Neural cell (in vitro differentiated cells): Measurements from ENCODE around the gene SV2C. TPM values are rescaled to one million over a fixed set of nuclear protein-coding genes. Genes with fewer than 3 reads are reported as not detected.

ENCODE experiments used
- H2AFZ ChIP-seq: fragments of 200-600, 300-800 bp; sonication (generic), shearing (Covaris generic); 2 replicates; pipeline ENCODE4 v1.6.0; 2014; ENCODE audit warnings: low read depth, mild to moderate bottlenecking, antibody characterized with exemption, low read length, moderate library complexity
- H3F3A ChIP-seq: fragments of 200-600 bp; shearing (Covaris generic); 2 replicates; pipeline ENCODE4 v1.6.1; 2016; ENCODE audit warnings: mild to moderate bottlenecking, moderate library complexity, mixed read lengths, antibody characterized with exemption, low read length; ENCODE audit not compliant: insufficient read depth, poor library complexity, severe bottlenecking
- H3K27ac ChIP-seq: fragments of 200-600, 300-800 bp; sonication (generic), shearing (Covaris generic); 2 replicates; pipeline ENCODE4 v1.5.1; 2014; ENCODE audit warnings: mild to moderate bottlenecking, low read length, moderate library complexity
- H3K27me3 ChIP-seq: fragments of 300-800, 200-600 bp; sonication (generic), shearing (Covaris generic); 2 replicates; pipeline ENCODE4 v1.6.0; 2014; ENCODE audit warnings: mild to moderate bottlenecking, low read depth, low read length, moderate library complexity; ENCODE audit not compliant: insufficient read depth
- H3K36me3 ChIP-seq: fragments of 300-800, 200-600 bp; sonication (generic), shearing (Covaris generic); 2 replicates; pipeline ENCODE4 v1.5.1; 2014; ENCODE audit warnings: mild to moderate bottlenecking, antibody characterized with exemption, low read length, moderate library complexity; ENCODE audit not compliant: insufficient read depth
- H3K4me2 ChIP-seq: fragments of 300-800, 200-600 bp; sonication (generic), shearing (Covaris generic); 2 replicates; pipeline ENCODE4 v1.6.0; 2014; ENCODE audit warnings: mild to moderate bottlenecking, low read length
- H3K4me3 ChIP-seq: fragments of 300-800, 200-600 bp; sonication (generic), shearing (Covaris generic); 2 replicates; pipeline ENCODE4 v1.5.1; 2014; ENCODE audit warnings: mild to moderate bottlenecking, low read length, moderate library complexity
- H3K79me2 ChIP-seq: fragments of 200-600 bp; shearing (Covaris generic); replicated peaks from 2 replicates; pipeline ENCODE4 v1.6.0; 2014; ENCODE audit warnings: mild to moderate bottlenecking, low read length, moderate library complexity; ENCODE audit not compliant: insufficient read depth
- H3K9ac ChIP-seq: fragments of 300-800, 200-600 bp; sonication (generic), shearing (Covaris generic); 2 replicates; pipeline ENCODE4 v1.6.1; 2016; ENCODE audit warnings: mild to moderate bottlenecking, low read length, mixed read lengths
- H3K9me2 ChIP-seq: fragments of 200-600 bp; shearing (Covaris generic); 2 replicates; pipeline ENCODE4 v1.6.1; 2016; ENCODE audit warnings: mild to moderate bottlenecking, low read length, mixed read lengths; ENCODE audit not compliant: insufficient read depth
- H3K9me3 ChIP-seq: fragments of 200-600, 300-800 bp; sonication (generic), shearing (Covaris generic); 2 replicates; pipeline ENCODE4 v1.6.1; 2016; ENCODE audit warnings: mild to moderate bottlenecking, mixed run types, low read length, moderate library complexity, mixed read lengths
- H4K20me1 ChIP-seq: fragments of 200-600 bp; shearing (Covaris generic); 2 replicates; pipeline ENCODE4 v1.6.1; 2016; ENCODE audit warnings: mild to moderate bottlenecking, mixed run types; ENCODE audit not compliant: insufficient read depth
- CTCF ChIP-seq: fragments of 450-650 bp; IDR thresholded peaks from 2 replicates; pipeline ENCODE4 v1.5.1; 2014; ENCODE audit warnings: antibody characterized with exemption, mild to moderate bottlenecking, moderate library complexity; ENCODE audit not compliant: poor library complexity, severe bottlenecking
- EP300 ChIP-seq: fragments of 450-650 bp; conservative IDR thresholded peaks from 2 replicates; pipeline ENCODE4 v1.6.1; 2014; ENCODE audit warnings: antibody characterized with exemption, mild to moderate bottlenecking, moderate library complexity; ENCODE audit not compliant: poor library complexity, severe bottlenecking
- EZH2 ChIP-seq: fragments of 200-600, 300-800 bp; shearing (Covaris generic), sonication (generic); IDR thresholded peaks from 2 replicates; pipeline ENCODE4 v1.6.1; 2014; ENCODE audit warnings: antibody characterized with exemption, low read length, borderline replicate concordance, mild to moderate bottlenecking; ENCODE audit not compliant: insufficient read depth, poor library complexity, severe bottlenecking
- MXI1 ChIP-seq: fragments of 450-650 bp; conservative IDR thresholded peaks from 2 replicates; pipeline ENCODE4 v1.6.1; 2014; ENCODE audit warnings: antibody characterized with exemption, mild to moderate bottlenecking; ENCODE audit not compliant: poor library complexity, severe bottlenecking
- POLR2AphosphoS5 ChIP-seq: IDR thresholded peaks from 2 replicates; pipeline ENCODE4 v1.6.1; 2012
- RAD21 ChIP-seq: fragments of 450-650 bp; conservative IDR thresholded peaks from 2 replicates; pipeline ENCODE4 v1.6.1; 2014; ENCODE audit warnings: antibody characterized with exemption, mild to moderate bottlenecking, moderate library complexity
- SMC3 ChIP-seq: fragments of 450-650 bp; conservative IDR thresholded peaks from 2 replicates; pipeline ENCODE4 v1.6.1; 2014; ENCODE audit warnings: antibody characterized with exemption, mild to moderate bottlenecking, moderate library complexity; ENCODE audit not compliant: poor library complexity
- TAF1 ChIP-seq: IDR thresholded peaks from 2 replicates; pipeline ENCODE4 v1.6.1; 2012; ENCODE audit warnings: low read depth
- polyA plus RNA-seq: library from polyadenylated mRNA; depleted of rRNA; stranded (reverse); fragments of >200 nt; gene quantifications from 2 replicates; pipeline ENCODE4 v1.2.3, GENCODE V29; 2014
- TF ChIP-seq, protein P1 (sequence below): IDR thresholded peaks from 2 replicates; pipeline ENCODE4 v1.6.1; 2012; ENCODE audit warnings: borderline replicate concordance

Gene SV2C
- polyA plus RNA-seq, 1 donor from 2014 or later, result 0.45 TPM

- Histone ChIP-seq H3K27ac (no peak overlapping the region), H4K20me1 (no peaks in the 10 kb centered on the region), H3K36me3 (no peaks in the 10 kb centered on the region), H3K9ac (no peak overlapping the region), H3K27me3 (no peaks in the 10 kb centered on the region), H3F3A (no peaks in the 10 kb centered on the region), H3K9me2 (no peaks in the 10 kb centered on the region), H3K4me2 (no peak overlapping the region), H3K79me2 (no peaks in the 10 kb centered on the region), H3K9me3 (no peaks in the 10 kb centered on the region), H3K4me3 (no peak overlapping the region), H2AFZ (no peak overlapping the region)
- TF ChIP-seq EP300, result no peak
- TF ChIP-seq EZH2, result no peak
- no peak for TF ChIP-seq CTCF
- no peak for TF ChIP-seq TAF1
- no peak for TF ChIP-seq SMC3
- TF ChIP-seq MXI1, result no peak
- TF ChIP-seq POLR2AphosphoS5, result no peak
- TF ChIP-seq RAD21, result no peak
- TF ChIP-seq, protein P1, sequence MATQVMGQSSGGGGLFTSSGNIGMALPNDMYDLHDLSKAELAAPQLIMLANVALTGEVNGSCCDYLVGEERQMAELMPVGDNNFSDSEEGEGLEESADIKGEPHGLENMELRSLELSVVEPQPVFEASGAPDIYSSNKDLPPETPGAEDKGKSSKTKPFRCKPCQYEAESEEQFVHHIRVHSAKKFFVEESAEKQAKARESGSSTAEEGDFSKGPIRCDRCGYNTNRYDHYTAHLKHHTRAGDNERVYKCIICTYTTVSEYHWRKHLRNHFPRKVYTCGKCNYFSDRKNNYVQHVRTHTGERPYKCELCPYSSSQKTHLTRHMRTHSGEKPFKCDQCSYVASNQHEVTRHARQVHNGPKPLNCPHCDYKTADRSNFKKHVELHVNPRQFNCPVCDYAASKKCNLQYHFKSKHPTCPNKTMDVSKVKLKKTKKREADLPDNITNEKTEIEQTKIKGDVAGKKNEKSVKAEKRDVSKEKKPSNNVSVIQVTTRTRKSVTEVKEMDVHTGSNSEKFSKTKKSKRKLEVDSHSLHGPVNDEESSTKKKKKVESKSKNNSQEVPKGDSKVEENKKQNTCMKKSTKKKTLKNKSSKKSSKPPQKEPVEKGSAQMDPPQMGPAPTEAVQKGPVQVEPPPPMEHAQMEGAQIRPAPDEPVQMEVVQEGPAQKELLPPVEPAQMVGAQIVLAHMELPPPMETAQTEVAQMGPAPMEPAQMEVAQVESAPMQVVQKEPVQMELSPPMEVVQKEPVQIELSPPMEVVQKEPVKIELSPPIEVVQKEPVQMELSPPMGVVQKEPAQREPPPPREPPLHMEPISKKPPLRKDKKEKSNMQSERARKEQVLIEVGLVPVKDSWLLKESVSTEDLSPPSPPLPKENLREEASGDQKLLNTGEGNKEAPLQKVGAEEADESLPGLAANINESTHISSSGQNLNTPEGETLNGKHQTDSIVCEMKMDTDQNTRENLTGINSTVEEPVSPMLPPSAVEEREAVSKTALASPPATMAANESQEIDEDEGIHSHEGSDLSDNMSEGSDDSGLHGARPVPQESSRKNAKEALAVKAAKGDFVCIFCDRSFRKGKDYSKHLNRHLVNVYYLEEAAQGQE, result no peak
These were observed 186.9 kb downstream of the SV2C start for GRCh38 chr5:76269932-76270610.

DNA sequence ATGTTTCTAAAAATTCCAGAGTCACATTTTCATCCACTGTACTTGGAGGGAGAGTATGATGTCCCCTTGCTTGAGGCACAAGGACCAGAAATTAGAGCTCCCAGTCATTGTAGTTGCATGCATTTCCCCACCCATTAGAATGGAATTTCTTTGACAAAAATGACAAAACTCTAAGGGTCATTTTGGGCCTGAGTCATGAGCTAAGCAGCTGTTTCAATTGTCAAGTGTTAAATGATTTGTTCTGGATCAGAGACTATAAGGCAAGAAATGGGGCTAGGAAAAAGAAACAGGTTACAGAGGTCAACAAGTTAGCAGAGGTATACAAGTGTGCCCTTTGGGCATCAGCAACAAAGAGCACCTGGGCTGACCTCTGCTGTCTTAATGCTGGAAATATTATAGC is 188.7 kb downstream of the SV2C start:
- H4K20me1 ChIP-seq, result no peaks in the 10 kb centered on the region
- H3K9me3 ChIP-seq, result no peaks in the 10 kb centered on the region
- no peak overlapping the region for H3K27ac ChIP-seq
- no peaks in the 10 kb centered on the region for H3K36me3 ChIP-seq
- no peak overlapping the region for H3K9ac ChIP-seq
- H2AFZ ChIP-seq, result no peak overlapping the region
- no peak for TF ChIP-seq CTCF
- TF ChIP-seq TAF1, result no peak
- no peaks in the 10 kb centered on the region for H3F3A ChIP-seq
- H3K4me3 ChIP-seq, result no peak overlapping the region
- no peak overlapping the region for H3K4me2 ChIP-seq
- no peaks in the 10 kb centered on the region for H3K79me2 ChIP-seq
- no peaks in the 10 kb centered on the region for H3K27me3 ChIP-seq
- no peaks in the 10 kb centered on the region for H3K9me2 ChIP-seq
